ENCODE data around the gene PPP2R5C. TPM values are rescaled to one million over a fixed set of nuclear protein-coding genes. Genes with fewer than 3 reads are reported as not detected.

PPP2R5C gene
- total and polyA plus RNA-seq, 2 of the 8 experiments (the other 6 are each of a cell fraction or from before 2014, with no cell fraction given): 49.6 to 95.9 TPM

GRCh38 chr14:101969481-101969880 lies 208.0 kb downstream of the PPP2R5C start:
- Histone ChIP-seq H3K4me2 (ENCODE audit: insufficient read depth in 1 of 2, low read depth in 2 of 2, low read length in 2 of 2) (no peak overlapping the region), H4K8ac (ENCODE audit: extremely low read depth, insufficient read depth, low read length) (no peak overlapping the region), H2BK20ac (ENCODE audit: low read length) (no peak overlapping the region), H2AK5ac (ENCODE audit: low read depth, low read length) (no peak overlapping the region), H3K4me3 (ENCODE audit: extremely low read depth in 1 of 4, insufficient read depth in 2 of 4, low read depth in 3 of 4, low read length in 4 of 4) (no peak overlapping the region), H2BK15ac (ENCODE audit: low read length) (no peak overlapping the region), H3K9ac (replicated peaks in 1 of 4; ENCODE audit: extremely low read depth in 1 of 4, low read depth in 3 of 4, low read length in 3 of 4) (no peak overlapping the region), H3K23ac (ENCODE audit: insufficient read length) (no peak overlapping the region), H3K56ac (replicated peaks; ENCODE audit: insufficient read length, low read depth, low read length) (no peak overlapping the region), H3K4ac (replicated peaks; ENCODE audit: insufficient read length, low read depth, low read length) (no peak overlapping the region), H4K5ac (ENCODE audit: insufficient read length, low read depth, low read length) (no peak overlapping the region), H2BK12ac (ENCODE audit: low read depth, low read length) (no peak overlapping the region), H3K18ac (ENCODE audit: extremely low read depth, low read length) (no peak overlapping the region), H3K36me3 (ENCODE audit: control insufficient read depth in 2 of 4, insufficient read depth in 4 of 4, low read length in 3 of 4) (peaks cover 0 to 4% (median 2%) of the 10 kb centered on the region in 4 experiments; a peak in 3 of 8 replicates), H3K9me3 (ENCODE audit: insufficient read depth in 2 of 2, low read depth in 1 of 2, low read length in 1 of 2) (no peaks in the 10 kb centered on the region), H3K79me2 (ENCODE audit: control insufficient read depth in 1 of 2, insufficient read depth in 2 of 2, low read length in 2 of 2) (peaks cover 36 to 93% of the 10 kb centered on the region in 2 experiments), H4K91ac (replicated peaks; ENCODE audit: insufficient read length, low read length) (no peak overlapping the region), H3K4me1 (replicated peaks in 1 of 4; ENCODE audit: control insufficient read depth in 3 of 4, insufficient read depth in 4 of 4, low read length in 3 of 4) (peaks cover 0 to 1% (median 0%) of the 10 kb centered on the region in 4 experiments; a peak in 1 of 7 replicates), H3K27ac (ENCODE audit: low read depth, low read length) (no peak overlapping the region), H2BK120ac (replicated peaks; ENCODE audit: low read depth, low read length) (no peak overlapping the region), H3K23me2 (ENCODE audit: low read depth, low read length) (peaks cover 2% of the 10 kb centered on the region), H4K20me1 (replicated peaks in 1 of 2; ENCODE audit: control insufficient read depth in 1 of 2, insufficient read depth in 2 of 2, low read length in 2 of 2) (peaks cover 2 to 12% of the 10 kb centered on the region in 2 experiments), H3K14ac (ENCODE audit: insufficient read length) (no peak overlapping the region), H3K27me3 (replicated peaks in 1 of 4; ENCODE audit: control insufficient read depth in 3 of 4, extremely low read depth in 1 of 4, insufficient read depth in 3 of 4, low read length in 3 of 4) (no peaks in the 10 kb centered on the region), H2AFZ (ENCODE audit: low read length) (no peak overlapping the region), H3K79me1 (ENCODE audit: low read depth, low read length) (peaks cover 8% of the 10 kb centered on the region), H2BK5ac (ENCODE audit: low read depth, low read length) (no peak overlapping the region)
- FAIRE-seq: no peak
- TF ChIP-seq RBBP5 (IDR thresholded peaks at IDR 0.05; ENCODE audit: borderline replicate concordance, low read depth, low read length): no peak
- no peak for TF ChIP-seq JUN (IDR thresholded peaks at IDR 0.05; ENCODE audit: low read depth, low read length)
- TF ChIP-seq TEAD4 (IDR thresholded peaks at IDR 0.05; ENCODE audit: low read depth, low read length): no peak
- no peak for TF ChIP-seq GABPA (IDR thresholded peaks at IDR 0.05; ENCODE audit: borderline replicate concordance, insufficient read depth, low read length)
- TF ChIP-seq NRF1 (IDR thresholded peaks at IDR 0.05; ENCODE audit: low read depth, low read length): no peak
- TF ChIP-seq SRF (IDR thresholded peaks at IDR 0.05; ENCODE audit: low read depth, low read length): no peak
- no peak for TF ChIP-seq EZH2 (IDR thresholded peaks at IDR 0.05; ENCODE audit: low read depth, low read length, severe bottlenecking)
- no peak for TF ChIP-seq NANOG (IDR thresholded peaks at IDR 0.05; ENCODE audit: insufficient read depth, low read depth, low read length, poor library complexity, severe bottlenecking)
- TF ChIP-seq JUND (IDR thresholded peaks at IDR 0.05; ENCODE audit: low read length): no peak
- no peak for TF ChIP-seq KDM4A (IDR thresholded peaks at IDR 0.05; ENCODE audit: low read depth, low read length, severe bottlenecking)
- no peak for TF ChIP-seq CTCF (IDR thresholded peaks at IDR 0.05; ENCODE audit: control extremely low read depth in 1 of 3, insufficient read depth in 1 of 3, low read depth in 1 of 3, low read length in 3 of 3)
- no peak for TF ChIP-seq TCF12 (IDR thresholded peaks at IDR 0.05; ENCODE audit: low read depth, low read length)
- ChIA-PET CTCF (ENCODE audit: partially characterized antibody) (no interaction called here), POLR2A (ENCODE audit: partially characterized antibody) (no interaction called here)
- no peak for DNase-seq (ENCODE audit: low read depth in 1 of 2, low spot score in 2 of 2)
- 86% methylated on average over 9 of the region's 9 CpGs; no CpG with 5 or more reads in 1 of the 2 experiments for whole genome bisulfite sequencing, 2 experiments (ENCODE audit: extremely low coverage in 1 of 2, insufficient coverage in 1 of 2, insufficient read length in 1 of 2, insufficient replicate concordance in 2 of 2, low coverage in 1 of 2, low lambda C conversion rate in 2 of 2, missing lambda C conversion rate in 1 of 2)
